ENCODE results near the gene PIH1D1.

PIH1D1 gene

GRCh38 chr19:49432141-49433073, 19.2 kb downstream of the PIH1D1 start:
- DNase-seq, result peak; percentile 45

GRCh38 chr19:49431330-49431749, 20.3 kb downstream of the PIH1D1 start:
- DNase-seq, result peak; percentile 29

GRCh38 chr19:49430678-49431329, 20.8 kb downstream of the PIH1D1 start:
- peak; percentile 36 for DNase-seq

GRCh38 chr19:49430172-49430677, 21.4 kb downstream of the PIH1D1 start:
- no peak for DNase-seq

GRCh38 chr19:49428547-49429451, 22.8 kb downstream of the PIH1D1 start:
- DNase-seq, result no peak

- DNase-seq, result peak; percentile 51
Observed at GRCh38 chr19:49427855-49428546, 23.6 kb downstream of the PIH1D1 start.

- no peak for DNase-seq
Observed at GRCh38 chr19:49427339-49427738, 24.3 kb downstream of the PIH1D1 start.

- peak; percentile 24 for DNase-seq
Observed at GRCh38 chr19:49425922-49426592, 25.6 kb downstream of the PIH1D1 start.

GRCh38 chr19:49425178-49425577, 26.4 kb downstream of the PIH1D1 start, which contains the start of gene GFY:
GFY (plus strand) TSS chr19:49425388; CDS start chr19:49426431, 1,043 bp downstream.
- no peak for DNase-seq

GRCh38 chr19:49423985-49424303, 27.7 kb downstream of the PIH1D1 start:
- DNase-seq, result peak; percentile 18

GRCh38 chr19:49423071-49423984, 28.3 kb downstream of the PIH1D1 start, which contains the start of gene PTH2:
PTH2 (minus strand) TSS chr19:49423441; CDS start chr19:49423339, 102 bp downstream.
- DNase-seq, result no peak

GRCh38 chr19:49422407-49423070, 29.1 kb downstream of the PIH1D1 start:
- peak; percentile 58 for DNase-seq

GRCh38 chr19:49421878-49422202, 29.8 kb downstream of the PIH1D1 start:
- DNase-seq, result no peak

GRCh38 chr19:49421039-49421877, 30.4 kb downstream of the PIH1D1 start:
- DNase-seq, result peak; percentile 55

GRCh38 chr19:49420227-49420626, 31.4 kb downstream of the PIH1D1 start:
- no peak for DNase-seq

GRCh38 chr19:49419173-49419572, 32.4 kb downstream of the PIH1D1 start:
- no peak for DNase-seq

GRCh38 chr19:49418511-49418910, 33.1 kb downstream of the PIH1D1 start:
- no peak for DNase-seq

GRCh38 chr19:49417088-49417487, 34.5 kb downstream of the PIH1D1 start:
- DNase-seq, result no peak

GRCh38 chr19:49415810-49416200, 35.8 kb downstream of the PIH1D1 start:
- DNase-seq, result no peak

Data from CD4-positive, alpha-beta T cell treated with Interleukin-6 for 4 hours (primary cell).